Frontal cortex (tissue), 4 donors: ENCODE measurements around the gene CD80. TPM values are rescaled to one million over a fixed set of nuclear protein-coding genes. Genes with fewer than 3 reads are reported as not detected.
"Not testable (repeated sequence)": the region's sequence is repeated elsewhere in the genome, so short reads cannot be mapped to it uniquely, and the experiment has no call there.

Experiments used
- DNase-seq, 2 donors: peaks; one replicate each; pipeline ENCODE4 v3.0.0; 2012; ENCODE audit warnings: low spot score in 2 of 2
- FAIRE-seq: peaks from 2 replicates; lab custom pipeline; 2012; peaks lifted over from hg19 to GRCh38; lab: Jason Lieb, UNC
- total RNA-seq: library from RNA; depleted of rRNA; stranded (reverse); fragments of >200 nt; gene quantifications from one replicate; pipeline ENCODE4 v1.2.3, GENCODE V29; 2014
- donor health status: control.
- donor health status: control.
- donor health status: control.

Gene CD80
- total RNA-seq, 1 donor from 2014 or later: not detected

DNA sequence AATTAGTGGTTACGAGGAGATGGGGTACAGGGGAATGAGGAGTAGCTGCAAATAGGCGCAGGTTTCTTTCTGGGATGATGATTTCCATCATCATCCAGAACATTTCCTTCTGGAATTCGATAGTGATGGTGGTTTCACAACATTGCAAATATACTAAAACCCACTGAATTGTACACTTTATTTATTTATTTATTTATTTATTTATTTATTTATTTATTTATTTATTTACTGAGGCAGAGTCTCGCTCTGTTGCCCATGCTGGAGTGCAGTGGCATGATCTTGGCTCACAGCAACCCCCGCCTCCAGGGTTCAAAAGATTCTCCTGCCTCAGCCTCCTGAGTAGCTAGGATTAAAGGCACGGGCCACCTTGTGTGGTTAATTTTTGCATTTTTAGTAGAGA is 6.5 kb downstream of the CD80 start:
- FAIRE-seq, DNase-seq: not testable (repeated sequence)

DNA sequence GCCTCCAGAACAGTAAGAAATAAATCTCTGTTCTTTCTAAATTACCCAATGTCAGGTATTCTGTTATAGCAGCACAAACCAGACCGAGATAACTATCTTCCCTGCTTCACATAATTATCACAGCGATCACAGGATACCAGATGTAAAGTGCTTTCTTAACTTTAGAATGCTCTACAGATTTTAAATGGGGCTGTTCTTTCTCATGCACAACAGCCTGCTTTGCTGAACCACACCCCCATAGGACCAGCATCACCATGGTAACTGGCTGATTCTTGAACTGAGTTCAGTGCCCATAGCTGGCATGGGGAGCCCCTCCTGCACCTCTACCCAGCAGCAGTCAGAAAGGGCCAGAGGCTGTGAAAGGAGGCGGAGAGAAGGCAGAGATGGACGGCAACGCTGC is 7.8 kb downstream of the CD80 start:
- no peak for DNase-seq

DNA sequence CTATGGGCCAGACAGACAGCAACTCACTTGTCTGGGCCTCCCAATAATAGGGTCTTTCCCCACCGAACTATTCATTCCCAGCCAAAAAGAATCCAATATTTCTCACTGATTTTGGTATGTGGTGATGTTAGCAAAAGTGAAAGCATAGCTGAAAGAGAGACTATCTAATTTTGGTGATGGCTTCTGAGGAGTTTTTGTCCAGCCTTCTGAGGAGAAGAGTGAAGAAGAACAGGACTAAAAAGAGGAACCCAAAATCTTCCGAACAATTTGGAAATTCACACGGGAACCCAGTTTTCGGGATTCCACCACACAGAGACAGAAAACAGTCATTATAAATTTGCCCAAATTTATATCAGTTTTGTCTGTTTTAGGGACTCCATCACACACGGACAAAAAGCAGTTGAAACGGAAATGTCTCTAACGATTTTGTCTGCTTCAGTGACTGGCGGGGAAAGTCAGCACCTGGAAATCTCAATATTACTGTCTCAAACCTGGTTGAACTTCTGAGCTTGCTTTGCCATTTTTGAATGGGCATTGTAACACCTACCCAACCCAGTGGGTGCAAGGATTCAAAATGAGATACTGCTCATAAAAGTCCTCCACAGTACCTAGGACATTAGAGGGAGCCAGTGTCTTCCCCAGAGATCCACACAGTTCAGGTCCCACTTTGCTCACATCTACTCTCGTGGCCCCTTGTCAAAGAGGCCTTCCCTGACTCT is 9.1 kb downstream of the CD80 start:
- DNase-seq: no peak
- no peak for FAIRE-seq

More for the DNA sequence above, 7.8 kb downstream of the CD80 start:
- FAIRE-seq: no peak

DNA sequence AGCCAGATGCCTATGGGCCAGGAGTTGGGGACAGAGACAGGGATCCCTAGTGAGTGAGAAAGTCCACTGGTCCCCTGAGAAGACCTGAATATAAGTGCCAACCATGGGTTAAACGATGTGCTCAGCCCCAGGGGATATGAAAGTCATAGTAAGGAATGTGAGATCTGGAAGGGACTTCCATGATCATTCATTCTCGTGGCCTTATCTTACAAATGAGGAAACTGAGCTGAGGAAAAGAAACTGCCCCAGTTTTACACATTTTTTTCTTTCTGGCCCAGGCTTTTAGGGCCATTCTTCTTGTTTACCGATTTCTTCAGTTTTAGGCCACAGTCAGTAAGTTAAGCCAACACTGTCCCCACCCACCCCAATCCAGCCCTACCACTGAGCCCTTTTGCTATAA is 11.1 kb downstream of the CD80 start:
- DNase-seq (no peak), FAIRE-seq (no peak)

DNA sequence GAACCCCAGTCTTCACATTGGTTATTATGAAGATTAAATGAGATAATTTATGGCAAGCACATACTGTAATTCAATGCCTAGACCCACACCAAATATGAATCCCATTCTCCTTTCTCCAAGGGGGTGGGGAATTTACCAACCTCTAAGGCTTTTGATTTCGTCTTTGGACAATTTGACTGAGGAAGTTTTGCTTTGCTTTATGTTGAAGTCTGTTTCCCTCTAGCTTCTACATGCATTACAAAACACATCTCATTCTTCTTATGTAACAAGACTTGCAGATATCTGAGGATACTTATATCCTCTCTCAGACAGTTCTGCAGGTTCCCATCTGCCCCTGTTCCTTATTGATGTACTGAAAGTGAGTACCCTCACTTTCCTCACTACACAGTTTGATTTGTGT is 12.2 kb downstream of the CD80 start:
- no peak for FAIRE-seq
- no peak for DNase-seq

DNA sequence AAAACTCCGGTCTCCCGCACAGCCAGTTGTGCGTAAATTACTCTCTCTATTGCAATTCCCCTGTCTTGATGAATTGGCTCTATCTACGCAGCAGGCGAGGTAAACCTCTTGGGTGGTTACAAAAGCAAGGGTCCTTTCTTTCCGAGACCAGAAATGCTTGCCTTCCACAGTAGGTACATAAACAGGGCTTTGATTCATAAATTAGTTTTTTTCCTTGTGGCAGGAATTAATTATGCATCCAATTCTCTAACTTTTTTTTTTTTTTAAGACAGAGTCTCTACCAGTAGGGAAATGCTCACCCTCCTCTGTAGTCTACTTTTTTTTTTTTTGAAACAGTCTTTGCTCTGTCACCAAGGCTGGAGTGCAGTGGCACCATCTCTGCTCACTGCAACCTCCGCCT is 16.3 kb downstream of the CD80 start:
- FAIRE-seq: no peak
- no peak for DNase-seq

DNA sequence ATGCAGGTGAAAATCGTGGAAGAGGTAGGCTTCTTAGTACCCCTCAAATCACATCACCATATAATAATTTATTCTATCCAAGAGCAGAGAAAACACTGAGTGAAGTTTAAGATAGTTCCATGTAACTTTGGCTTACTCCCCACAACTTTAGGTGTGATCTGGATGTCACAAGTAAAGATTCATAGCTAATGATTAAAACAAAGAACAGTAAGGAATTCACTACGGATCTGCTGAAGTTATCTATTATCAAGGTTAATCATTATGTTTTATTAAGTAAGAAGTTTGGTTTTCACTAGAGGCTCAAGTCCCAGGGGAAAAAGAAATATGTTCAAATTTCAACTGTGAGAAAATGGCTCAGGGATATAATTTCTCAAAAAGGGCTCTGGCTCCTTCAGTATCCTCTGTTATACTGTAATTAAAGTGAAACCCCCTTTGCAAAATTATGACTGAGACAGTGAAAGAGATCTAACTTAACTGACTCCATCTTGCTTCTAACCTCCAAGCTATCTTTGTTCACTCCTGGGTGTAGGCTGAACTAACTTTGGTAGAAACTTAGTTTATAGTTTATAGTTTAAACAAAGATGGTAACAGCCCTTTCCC is 17.1 kb downstream of the CD80 start:
- DNase-seq (no peak), FAIRE-seq (no peak)

DNA sequence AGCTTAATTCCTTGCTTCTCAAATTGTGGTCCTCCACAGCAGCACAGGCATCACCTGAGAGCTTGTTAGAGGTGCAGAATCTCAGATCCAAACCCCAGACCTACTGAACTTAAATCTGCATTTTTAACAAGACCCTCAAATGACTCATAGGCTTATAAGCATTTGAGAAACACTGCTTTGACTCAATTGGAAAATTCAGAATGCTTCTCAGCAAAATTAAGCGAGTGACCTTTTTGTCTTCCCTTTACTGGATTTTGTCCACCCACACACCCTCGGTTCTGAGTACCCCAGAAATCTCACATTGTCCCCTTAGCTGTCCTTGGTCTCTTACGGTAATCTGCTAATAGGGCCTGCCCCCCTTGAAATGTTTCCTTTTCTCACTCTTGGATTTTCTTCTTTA is 17.9 kb downstream of the CD80 start:
- DNase-seq (no peak), FAIRE-seq (no peak)

DNA sequence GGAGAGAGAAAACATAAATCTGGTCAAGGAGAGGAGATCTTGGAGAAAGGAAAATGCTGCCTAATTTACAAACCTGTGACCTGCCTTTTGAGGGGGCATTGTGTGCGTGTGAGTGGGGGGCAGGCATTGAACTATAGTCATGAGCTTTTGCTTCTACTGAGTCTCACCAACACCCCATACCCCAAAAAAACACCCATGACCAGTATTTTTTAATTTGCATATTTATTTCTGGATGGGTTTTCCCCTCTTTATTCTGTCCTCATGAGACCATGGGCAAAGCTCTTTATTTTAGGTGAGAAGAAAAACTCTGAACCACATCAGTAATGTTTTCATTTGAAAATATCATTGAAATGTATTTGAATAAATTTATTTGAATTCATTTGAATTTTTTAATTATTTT is 20.6 kb downstream of the CD80 start:
- FAIRE-seq: no peak

DNA sequence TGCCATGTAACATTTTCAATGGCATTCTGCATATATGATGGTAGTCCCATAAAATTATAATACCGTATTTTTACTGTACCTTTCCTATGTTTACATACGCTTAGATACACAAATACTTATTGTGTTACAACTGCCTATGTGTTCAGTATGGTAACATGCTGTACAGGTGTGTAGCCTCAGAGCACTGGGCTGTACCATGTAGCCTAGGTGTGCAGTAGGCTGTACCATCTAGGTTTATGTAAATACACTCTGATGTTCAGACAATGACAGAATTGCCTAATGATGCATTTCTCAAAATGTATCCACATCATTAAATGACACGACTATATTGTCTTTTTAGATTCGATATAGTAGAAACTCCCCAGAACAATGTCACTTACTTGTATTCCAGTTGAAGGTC is 22.7 kb downstream of the CD80 start:
- no peak for DNase-seq
- no peak for FAIRE-seq

More for the DNA sequence above, 20.6 kb downstream of the CD80 start:
- DNase-seq: no peak

DNA sequence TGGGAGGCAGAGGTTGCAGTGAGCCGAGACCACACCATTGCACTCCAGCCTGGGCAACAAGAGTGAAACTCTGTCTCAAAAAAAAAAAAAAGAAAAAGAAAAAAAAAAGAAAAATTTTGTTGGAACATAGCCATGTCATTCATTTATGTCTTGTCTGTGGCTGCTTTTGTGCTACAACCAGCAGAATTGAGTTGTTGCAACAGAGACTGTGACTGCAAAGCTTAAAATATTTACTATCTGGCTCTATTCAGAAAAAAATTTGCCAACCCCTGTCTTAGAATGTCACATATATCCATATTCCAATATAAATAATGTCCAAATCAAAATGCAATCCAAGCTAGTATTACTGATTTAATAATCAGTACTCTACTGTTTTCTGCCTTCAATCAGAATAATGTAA is 25.1 kb downstream of the CD80 start:
- FAIRE-seq: no peak
- no peak for DNase-seq

DNA sequence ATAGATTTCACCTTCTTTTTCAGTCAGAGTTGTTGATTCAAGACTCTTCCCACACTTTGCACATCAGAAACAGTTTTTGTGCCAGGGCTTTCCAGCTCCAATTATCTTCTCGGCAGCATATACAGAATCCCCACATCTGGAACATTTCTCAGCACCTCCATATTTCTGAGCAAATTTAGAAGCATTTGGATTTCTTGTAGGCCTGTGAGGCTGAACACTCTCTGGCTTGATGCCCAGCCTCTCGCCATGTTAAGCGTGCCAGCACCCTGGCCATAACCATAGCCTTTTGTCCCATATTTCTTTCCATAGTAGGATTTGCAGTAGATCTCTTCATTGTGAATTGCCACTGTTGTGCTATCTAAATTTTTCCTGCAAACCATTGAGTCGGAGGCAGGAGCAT is 28.3 kb downstream of the CD80 start:
- no peak for DNase-seq
- no peak for FAIRE-seq

DNA sequence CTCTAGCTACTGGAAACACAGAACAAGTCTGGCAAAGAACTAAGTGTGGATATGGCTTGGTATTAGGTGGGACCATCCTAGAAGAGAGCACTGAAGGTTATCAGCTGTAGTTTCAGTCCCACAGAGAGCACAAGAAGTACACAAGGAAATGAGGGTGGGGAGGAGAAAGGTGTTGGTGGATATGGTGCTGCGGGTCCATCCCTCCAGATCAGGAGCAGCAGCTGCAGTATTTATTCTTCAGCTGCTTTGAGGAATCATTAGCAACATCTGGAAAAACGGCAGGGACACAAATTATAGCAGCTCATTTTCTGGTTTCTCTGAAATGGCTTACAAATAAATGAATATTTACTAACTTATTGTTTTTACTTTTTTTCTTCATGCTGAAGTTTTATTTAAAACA is 29.0 kb downstream of the CD80 start:
- FAIRE-seq (no peak), DNase-seq (no peak)

DNA sequence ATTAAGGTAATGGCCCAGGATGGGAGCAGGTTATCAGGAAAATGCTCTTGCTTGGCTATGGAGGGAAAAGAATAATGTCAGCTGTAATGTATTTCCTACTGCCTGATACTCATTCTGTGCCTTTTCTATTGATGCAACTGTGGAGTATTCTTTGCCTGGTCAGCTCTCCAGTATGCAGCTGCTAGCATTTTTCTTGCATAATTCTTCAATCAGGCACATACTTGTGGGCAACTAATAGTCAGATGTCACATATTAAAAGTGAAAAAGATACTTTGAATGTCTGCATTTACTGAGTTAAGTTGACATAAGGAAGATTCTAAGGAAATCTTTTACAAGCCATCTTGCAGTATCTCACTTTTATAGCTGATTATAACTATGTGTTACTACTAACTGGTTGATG is 29.5 kb downstream of the CD80 start:
- no peak for FAIRE-seq

DNA sequence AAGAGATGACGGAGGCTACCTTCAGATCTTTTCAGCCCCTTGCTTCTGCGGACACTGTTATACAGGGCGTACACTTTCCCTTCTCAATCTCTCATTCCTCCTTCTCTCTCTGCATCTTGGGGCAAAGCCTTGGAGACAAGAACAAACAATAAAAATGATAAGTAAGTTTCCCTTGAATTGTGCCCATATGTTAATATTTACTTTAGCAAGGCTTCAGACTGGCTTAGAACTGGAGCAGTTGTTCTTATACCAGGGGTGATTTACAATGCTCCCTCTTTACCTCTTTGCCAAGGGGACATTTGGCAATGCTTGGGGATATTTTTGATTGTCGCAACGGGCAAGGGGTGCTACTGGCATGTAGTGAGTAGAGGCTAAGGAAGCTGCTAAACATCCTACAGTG is 31.7 kb downstream of the CD80 start:
- DNase-seq (no peak), FAIRE-seq (no peak)

More for the DNA sequence above, 29.5 kb downstream of the CD80 start:
- DNase-seq: no peak

DNA sequence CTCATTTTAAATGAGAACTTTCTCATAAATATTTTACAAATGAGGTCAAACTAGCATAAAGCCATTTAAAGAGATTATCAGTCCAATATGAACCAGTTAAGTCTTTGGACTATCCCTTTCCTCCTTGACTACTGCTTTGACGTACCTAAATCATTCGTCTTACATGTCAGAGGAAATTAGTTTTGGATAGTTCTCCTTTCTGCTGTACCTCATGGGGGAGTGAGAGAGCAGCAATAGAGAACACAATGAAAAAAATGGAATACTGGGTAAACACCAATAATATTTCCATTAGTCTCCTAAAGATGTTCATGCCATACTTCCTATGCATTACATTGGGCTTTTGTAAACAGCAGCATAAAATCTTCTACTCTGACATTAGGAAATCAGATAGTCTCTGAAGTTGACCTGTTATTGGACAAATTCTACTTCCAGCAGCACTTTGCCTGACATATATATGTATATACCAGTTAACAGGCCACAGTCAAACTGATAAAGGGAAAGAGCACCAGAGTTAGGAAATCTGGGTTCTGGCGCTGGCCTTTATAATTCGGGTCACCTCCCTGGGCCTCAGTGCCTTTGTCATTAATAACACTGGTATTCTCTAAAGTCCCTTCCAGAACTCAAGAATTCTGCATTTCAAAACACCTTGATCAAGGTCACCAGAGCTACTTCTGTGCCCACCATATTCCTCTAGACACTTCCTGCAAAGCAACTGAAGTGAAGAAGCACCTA is 34.3 kb downstream of the CD80 start:
- DNase-seq (no peak), FAIRE-seq (no peak)

DNA sequence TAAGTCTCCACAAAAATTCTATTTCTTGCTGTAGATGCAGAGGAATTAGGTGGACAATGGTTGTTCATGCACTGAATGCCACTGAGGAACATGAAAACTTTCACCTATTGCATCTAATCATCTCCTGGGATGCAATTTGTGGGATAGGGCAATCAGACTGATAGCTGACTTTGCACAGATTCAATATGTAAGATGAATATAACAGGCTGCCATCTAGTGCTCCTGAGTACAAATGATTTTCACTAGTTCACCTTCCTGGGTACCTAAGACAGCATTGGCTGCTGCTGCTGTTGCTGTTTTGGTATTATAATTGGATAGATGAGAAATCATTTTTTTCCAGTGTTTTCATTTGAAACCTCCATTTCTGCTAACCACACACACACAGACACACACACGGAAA is 41.4 kb downstream of the CD80 start:
- FAIRE-seq (no peak), DNase-seq (no peak)

DNA sequence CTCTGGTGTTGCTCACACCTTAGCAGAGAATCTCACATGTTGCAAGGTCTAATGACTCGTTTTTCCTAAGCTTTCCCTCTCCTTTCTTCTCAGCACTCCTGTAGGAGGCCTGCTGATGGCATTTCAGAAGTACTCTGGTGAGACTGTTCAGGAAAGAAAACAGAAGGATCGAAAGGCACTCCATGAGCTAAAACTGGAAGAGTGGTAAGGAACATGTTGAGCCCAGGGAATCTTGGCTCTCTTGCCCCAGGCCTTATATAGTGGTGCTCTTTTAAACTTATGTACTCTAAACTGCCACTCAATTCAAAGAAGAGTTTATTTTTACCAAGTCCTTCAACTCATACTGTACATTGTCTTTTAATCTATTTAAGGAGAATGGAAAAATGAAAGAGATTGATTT is 42.3 kb downstream of the CD80 start:
- DNase-seq (no peak), FAIRE-seq (no peak)

DNA sequence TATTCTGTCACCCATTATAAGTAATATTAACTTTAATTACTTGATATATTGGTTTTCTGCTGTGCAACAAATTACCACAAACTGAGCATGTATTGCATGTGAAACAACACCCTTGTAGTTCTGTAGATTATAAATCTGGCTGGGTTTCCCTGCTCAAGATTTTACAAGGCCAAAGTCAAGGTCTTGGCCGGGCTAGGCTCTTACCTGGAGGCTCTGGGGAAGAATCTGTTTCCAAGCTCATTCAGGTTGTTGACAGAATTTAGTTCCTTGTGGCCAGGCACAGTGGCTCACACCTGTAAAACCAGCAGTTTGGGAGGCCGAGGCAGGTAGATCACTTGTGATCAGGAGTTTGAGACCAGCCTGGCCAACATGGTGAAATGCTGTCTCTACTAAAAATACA is 44.8 kb downstream of the CD80 start:
- FAIRE-seq (no peak), DNase-seq (no peak)

DNA sequence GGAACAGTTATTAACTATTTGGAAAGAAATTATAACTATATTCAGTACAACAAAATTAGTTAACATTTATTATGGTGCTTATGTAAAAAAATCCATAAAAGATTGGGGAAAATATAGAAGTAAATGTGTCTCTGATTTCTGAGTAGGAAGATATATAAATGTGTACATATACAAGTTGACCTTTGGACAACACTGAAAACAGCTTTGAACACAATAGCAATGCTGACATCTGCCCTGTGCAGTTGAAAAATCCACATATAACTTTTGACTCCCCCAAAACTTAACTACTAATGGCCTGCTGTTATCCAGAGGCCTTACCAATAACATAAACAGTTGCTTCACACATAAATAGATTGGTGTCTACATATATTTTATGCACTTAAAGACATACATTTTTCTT is 48.7 kb downstream of the CD80 start:
- no peak for DNase-seq
- no peak for FAIRE-seq

DNA sequence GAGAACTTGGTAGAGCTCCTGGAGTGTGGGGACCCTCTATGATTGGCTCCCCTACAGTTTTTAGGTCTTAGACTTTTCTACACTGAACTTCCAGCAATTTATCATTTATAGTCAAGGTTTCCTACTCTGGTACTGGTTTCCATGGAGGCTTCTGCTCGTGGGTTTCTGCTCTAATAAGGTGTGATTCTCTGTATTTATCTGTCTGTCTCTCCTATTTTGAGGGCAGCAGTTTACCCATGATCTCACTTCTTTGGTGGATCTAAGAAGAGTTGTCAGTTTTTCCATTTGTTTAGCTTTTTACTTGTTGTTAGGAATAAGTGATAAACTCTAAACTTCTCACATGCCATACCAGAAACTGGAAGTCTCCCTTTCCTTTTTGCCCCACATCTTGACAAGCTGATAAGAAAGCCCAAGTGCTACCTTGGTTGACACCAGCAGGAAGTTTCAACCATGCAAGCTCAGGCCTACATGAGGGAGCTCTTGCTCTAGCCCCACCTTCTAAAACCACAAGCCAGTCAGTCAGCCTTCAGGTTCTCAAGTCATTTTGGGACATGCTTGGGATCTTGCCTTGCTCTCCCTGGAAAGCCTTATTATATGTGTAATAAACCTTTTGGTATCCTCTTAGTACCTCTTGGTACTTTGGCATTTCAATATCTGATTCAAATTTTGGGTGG is 51.1 kb downstream of the CD80 start:
- FAIRE-seq: no peak
- no peak for DNase-seq
